NCI-H69 (cell line): Measurements from ENCODE around the gene ARL17B.
"Not testable (repeated sequence)": the region's sequence is repeated elsewhere in the genome, so short reads cannot be mapped to it uniquely, and the experiment has no call there.

Source experiments
- DNase-seq: peaks from one replicate; lab custom pipeline; 2025; lab: John Stamatoyannopoulos, UW

ARL17B gene

DNA sequence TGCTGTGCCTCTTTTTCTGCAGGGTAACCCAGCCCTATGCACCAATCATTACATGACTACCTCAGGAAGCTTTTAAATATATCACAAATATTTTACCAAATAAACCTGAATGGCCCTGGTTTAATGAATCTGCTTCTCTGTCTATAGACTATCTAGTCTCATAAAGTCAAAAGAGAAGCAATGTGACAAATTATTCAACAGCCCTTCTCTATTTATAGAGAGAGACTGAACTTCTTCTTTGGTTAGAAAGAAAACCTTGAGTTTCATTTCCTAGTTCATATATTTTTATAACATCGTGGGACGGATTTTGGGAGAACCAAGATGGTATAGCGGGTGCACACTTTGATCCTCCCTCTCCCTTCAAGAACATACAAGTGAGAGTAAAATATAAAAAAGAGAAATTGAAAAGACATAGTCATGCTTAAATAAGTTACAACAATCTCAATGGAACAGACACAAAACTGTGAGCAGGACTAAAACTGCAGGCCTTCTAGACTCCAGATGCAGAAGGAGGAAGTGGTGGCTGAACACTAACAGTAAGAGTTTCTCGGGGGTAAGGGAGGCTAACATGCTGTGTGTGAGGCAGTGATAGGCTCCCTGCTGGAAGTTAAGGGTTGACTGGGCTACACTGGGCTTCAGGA, 70.5 kb downstream of the ARL17B start:
- not testable (repeated sequence) for DNase-seq

DNA sequence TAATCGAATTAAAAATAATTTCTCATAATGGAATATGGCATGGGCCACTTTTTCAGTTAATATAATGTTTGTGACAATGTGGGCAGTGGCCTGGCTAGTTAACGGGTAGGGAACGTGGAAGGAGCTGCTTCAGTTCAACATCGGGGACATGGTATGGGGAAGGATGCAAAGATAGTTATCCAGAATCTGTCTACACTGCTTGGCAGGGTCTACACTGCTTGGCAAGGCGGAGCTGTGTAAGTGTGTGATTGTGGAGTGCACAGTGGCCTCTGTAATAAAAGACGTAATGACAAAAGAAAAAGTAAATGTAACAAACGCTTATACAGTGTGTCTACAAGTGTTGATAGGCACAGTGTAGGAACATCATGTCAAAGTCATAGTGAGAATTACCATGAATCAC, 74.0 kb downstream of the ARL17B start:
- not testable (repeated sequence) for DNase-seq

DNA sequence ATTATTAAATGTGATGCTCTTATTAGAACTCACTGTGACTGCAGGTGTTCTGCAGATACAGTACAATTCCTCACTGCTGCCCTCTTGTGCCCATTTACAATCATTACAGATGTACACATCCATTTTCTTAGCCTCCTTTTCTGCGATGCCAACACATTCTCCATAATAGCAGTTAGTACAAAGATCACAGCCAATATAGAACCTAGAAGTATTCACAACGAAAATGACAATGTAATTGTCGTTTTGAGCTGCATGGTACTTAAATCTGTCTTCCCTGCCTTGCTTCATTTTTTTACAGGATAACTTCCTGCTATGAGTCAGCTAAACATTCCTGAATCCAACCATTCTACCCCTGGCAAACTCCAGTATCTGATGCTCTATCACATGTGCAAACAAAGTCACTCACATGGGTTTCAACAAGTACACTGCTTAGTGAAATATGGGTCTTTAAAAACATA, 74.8 kb downstream of the ARL17B start:
- peak; percentile 90 for DNase-seq

DNA sequence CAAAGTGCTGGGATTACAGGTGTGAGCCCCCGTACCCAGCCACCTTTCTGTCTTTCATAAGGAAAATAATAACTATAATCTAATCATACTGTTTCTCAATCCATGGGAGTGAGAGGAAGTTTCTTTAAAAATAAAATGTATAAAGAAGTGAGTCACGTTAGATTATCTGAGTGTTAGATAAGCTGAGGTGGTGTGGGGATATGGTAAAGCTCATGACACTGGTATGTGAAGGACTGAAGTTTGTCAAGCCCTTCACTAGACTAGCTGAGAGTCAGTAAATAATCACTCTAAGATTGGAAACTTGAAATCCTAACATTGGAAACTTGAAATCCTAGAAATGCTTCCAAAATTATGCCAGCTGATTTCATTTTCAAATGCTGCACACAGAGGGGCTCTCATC, 76.1 kb downstream of the ARL17B start:
- not testable (repeated sequence) for DNase-seq

DNA sequence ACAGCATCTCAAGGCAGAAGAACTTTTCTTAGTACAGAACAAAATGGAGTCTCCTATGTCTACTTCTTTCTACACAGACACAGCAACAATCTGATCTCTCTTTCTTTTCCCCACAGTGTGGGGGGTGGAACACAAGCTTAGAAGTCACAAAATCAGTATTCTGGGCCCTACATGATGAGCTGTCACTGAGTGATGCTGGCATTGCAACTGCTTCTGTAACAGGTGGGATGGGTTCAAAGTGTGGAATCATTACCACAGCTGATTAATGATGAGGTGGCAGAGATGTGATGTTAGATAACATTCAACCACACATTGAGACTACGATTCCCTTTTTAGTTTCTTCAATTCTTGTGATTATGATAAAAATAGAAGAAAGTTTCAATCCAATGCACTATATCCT, 77.1 kb downstream of the ARL17B start:
- DNase-seq, result not testable (repeated sequence)

DNA sequence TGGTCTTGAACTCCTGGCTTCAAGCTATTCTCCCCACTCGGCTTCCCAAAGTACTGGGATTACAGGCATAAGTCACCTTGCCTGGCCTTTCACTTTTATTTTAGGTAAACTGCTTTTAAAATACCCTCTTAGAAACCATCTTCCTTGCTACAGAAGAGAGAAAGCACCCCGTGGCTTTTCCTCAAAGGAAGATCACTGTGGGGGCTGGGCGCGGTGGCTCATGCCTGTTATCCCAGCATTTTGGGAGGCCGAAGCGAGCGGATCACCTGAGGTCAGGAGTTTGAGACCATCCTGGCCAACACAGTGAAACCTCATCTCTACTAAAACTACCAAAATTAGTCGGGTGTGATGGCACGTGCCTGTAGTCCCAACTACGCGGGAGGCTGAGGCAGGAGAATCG, 78.9 kb downstream of the ARL17B start:
- DNase-seq, result not testable (repeated sequence)

DNA sequence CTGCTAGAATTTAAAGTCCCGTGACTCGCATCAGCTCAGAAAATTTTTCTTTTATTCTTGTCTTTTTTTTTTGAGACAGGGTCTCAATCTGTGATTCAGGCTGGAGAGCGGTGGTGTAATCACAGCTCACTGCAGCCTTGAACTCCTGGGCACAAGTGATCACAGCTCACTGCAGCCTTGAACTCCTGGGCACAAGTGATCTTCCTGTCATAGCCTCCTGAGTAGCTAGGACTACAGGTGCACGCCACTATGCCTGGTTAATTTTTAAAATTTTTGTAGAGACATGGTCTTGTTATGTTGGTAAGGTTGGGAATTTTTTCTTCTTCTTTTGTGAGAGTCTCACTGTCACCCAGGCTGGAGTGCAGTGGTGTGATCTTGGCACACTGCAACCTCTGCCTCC, 80.2 kb downstream of the ARL17B start:
- DNase-seq, result not testable (repeated sequence)

DNA sequence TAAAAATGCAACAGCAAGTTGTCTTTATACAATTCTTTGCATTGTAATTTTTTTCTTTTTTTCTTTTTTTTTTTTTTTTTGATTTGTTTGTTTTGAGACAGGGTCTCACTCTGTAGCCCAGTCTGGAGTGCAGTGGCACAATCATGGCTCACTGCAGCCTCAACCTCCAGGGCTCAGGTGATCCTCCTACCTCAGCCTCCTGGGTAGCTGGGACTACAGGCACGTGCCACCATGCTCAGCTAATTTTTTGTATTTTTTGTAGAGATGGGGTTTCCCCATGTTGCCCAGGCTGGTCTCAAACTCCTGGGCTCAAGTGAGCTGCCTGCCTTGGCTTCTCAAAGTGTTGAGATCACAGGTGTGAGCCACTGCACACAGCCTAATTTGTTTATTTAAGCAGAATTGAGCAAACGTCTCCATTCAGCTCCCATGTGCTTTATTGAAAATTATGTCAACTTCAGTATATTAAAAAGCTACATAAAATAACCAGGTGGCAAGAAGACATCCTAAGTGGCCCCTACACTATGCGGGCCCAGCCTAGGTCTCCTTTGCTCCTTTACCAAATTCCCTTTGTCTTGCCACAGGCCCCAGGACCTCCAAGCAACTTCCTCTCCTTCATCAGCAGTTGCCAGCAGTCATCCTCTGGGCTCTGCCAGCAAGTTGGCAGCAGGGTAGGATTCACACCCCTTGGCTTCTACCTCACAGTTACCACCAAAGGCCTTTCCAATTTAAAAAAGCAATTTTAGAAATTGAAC, 84.7 kb downstream of the ARL17B start:
- DNase-seq, result peak; percentile 97

DNA sequence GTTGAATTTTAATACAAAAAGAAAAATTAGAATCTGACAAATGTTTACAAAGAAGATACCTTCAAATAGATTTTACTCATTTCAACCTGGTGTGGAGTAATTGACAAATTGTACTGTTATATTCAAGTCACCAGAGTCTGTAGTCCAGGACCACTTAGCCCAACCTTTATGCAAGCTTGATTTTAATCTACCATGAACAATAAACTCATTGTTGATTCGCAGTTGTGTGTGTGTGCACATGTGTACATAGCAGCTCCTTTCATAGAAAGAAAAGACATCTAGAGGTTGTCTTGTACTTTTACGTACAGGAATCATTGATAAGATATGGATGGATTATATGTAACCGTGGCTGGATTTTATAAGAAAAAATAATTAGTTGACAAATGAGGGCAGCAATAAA, 87.3 kb downstream of the ARL17B start:
- peak; percentile 40 for DNase-seq

DNA sequence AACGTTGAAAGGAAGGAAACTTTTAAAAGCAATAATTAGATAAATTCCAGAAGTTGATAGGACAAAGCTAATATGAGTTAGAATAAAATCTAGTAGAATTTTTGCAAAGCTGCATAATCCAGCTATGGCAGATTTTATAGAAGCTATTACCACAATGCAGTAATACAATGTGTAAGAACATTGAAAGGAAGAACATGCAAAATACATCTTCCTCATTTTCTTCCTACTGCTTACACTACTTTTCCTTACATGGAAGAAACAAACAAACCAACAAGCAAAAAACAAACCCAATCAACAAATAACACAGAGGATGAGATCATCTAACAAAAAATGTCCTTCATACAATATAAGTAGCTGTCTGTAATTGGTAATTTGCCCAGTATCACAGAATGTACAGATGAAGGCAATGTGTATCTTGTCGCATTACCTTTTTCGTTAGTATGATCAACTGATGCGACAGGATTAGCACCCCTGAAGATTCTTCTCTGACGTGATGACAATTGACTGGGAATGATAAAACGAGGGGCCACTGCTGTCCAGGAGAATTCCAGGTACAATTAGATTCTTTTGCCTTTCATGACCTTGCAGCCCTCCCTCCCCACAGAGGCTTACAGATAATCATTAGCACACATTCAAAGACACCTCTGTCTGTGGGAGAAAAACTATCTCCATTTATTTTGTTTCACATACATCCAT, 87.9 kb downstream of the ARL17B start:
- no peak for DNase-seq

DNA sequence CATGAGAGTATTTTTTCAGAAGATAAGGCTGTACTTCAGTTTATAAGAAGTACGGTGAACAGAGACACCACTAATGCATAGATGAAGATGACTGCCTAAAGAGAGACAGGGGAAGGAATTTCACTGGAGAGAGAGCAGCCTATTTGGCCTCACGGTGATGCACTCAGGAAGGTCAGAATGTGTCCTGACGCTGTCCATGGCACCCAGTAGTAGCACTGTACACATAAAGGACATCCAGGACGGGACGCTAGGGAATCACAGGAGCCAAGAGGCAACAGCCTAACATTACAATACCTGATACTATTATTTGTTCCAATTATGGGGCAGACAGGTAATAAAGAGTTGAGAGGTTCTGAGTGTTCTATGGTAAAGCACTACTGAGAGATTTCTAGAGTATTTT, 91.5 kb downstream of the ARL17B start:
- peak; percentile 66 for DNase-seq

DNA sequence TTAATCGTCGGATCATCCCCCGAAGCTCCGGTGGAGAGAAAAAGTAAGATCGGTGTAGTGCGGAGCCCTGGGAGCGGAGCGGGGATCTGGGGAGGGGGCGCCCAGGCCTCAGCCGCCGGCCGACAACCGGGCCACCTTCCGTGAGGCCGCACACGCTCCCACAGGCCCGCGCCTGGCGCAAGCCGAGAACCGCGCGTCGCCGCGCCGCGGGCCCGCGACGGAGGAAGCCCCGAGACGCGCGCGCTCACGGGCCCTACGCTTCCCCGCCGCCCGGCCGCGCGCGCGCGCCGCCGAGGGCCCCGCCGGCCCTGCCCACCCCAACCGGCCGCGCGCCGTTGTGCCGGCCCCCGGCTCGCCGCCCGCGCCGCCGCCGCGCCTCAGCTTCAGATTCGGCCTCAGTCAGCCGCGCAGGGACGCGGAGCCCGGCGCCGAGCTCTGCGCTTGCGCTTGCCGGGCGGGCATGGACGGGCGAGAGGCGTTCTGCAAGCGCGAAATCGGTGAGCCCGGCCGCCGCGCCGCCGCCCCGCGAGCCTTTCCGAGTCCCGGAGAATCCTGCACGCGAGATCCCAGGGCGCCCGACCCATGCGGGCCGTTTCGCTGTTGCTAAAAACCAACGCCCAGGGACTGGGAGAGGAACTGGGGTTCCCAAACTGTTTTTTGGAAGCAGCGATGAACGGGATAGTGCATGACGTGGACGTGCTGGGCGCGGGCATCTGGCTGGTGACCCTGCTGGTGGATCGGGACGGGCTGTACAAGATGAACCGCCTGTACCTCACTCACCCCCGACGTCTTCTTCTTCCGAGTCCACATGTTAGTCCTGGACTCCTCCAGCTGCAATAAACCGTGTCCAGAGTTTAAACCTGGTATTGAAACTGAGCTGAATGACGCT, 94.7 kb downstream of the ARL17B start:
- peak; percentile 98 for DNase-seq

DNA sequence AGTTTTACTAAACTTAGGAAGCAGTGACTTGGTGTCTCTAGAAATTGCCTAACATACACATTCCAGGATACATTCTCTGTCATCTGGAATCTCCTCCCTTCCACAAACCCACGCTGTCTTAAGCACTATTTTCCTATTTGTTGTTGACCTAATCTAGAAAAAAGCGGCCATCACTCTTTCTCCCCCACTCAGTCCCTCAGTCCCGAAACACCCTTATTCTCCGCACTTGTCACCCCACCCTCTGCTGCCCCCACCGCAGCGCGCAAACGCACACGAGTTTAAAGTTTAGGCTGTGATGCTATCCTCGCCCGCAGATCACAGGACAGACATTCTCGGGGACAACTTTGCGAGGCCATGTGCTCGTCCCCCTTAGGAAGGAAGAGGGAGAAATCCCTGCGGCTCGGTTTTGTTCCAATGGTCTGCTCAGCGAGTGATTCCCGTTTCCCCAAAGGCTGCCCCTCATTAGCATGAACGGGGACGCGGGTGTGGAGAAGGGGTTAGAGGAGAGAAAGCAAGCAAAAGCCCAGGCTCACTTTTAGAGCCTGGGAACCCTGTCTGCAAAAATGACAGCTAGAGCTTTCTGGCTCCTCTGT, 95.4 kb downstream of the ARL17B start:
- not testable (repeated sequence) for DNase-seq

DNA sequence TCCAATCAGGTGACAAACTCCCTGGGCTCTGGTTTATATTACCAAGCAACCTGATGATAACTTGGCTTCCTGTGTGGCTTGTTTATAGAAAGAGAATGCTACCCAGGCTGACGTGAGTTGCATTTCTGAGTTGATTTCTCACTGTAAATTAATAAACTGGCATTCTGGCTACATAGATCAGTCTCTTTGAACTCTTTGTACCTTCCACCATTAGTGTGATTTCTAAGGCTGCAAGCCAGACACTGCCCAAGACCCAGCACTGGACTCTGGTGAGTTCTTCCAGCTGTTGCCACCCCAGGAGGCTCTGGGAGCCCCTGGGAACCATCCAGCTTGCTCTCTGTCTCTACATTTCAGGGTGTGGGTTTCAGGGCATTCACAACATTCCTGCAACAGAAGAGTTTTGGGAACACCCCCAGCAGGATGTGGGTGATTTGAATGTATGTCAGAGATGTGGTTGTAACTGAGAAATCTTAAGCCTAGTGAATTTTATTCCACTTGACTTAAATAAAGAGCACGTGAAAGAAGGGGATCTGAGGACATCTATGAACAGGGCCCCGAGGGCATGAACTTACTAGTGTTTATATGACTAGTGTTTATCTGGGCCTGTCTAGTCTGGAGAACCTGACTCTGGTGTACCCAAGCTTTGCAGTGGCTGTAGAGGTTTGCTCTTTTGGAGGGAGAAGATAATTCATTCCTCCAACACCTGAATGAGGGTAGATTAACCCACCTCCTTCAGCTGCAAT, 96.9 kb downstream of the ARL17B start:
- peak; percentile 47 for DNase-seq

DNA sequence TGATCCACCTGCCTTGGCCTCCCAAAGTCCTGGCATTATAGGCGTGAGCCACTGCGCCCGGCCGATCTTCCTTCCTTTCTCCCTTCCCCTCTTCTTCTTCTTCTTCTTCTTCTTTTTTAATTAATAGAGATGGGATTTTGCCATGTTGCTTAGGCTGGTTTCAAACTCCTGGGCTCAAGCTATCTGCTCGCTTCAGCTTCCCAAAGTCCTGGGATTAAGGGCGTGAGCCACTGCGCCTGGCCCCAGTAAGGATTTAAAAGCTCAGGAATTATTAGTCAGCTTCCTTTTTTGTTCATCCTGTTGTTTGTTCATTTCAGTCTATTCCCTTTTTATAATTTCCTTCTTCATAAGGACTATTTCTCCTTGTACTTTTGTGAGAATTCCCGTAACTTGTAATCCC, 99.3 kb downstream of the ARL17B start:
- no peak for DNase-seq

DNA sequence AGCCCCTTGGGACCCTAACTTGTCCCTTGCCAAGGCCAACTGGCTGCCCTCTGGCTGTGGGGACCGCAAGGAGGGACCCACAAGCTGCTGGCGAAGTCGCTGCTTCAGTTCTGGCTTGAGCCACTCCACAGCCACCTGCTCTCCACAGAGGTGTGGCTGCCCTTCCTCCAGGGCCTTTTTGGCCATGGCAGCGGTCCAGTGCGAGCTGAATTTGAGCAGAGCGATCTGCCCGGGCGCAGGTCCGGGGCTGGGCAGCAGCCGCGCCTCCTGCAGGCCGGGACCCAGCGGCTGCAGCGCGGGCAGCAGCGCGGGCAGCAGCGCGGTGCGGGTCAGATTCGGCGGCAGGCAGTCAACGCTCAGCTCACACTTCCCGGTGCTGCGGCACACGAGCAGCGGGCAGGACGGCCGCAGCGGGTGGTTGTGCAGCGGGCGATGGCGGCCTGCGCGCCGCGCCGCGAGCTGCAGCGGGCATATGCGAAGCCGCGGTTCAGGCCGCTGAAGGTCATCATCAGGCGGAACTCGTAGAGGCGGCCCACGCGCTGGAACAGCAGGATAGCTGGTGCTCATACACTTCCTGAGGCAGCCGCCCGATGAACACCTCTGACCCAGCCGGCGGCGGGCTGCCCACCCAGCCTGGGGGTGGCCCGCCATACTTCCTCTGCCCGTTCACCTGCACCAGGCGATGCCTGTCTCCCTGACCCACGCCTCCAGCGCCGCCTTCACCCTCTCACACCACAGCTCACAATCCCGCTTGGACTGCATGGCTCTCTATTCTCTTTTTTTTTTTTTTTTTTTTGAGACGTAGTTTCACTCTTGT, 101.5 kb downstream of the ARL17B start:
- DNase-seq, result peak; percentile 70

DNA sequence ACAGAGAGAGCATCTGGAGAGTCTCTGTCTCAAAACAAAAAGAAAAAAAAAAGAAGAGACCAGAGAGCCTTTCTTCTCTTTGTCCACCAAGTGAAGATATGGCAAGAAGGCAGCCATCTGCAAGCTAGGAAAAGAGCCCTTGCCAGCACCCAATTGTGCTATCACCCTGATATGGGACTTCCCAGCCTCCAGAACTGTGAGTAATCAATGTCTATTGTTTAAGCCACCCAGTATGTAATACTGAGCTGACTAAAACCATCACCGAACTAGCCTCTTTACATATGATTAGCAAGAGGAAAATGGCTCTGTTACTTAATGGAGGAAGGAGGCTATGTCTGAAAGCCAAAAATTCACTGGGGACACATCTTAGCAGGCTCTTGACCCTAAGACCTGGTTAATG, 105.2 kb downstream of the ARL17B start:
- not testable (repeated sequence) for DNase-seq

DNA sequence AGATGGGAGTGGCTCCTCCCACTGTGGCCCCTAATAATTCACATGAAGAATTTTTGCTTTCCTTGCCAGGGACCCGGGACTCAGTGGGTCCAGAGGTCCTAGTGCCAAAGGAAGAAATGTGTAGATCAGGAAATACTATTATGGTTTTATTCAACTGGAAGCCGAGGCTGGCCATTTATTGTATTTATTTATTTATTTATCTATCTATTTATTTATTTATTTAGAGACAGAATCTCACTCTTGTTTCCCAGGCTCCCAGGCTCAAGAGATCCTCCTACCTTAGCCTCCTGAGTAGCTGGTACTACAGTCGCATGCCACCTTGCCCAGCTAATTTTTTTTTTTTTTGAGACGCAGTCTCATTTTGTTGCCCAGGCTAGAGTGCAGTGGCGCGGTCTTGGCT, 107.4 kb downstream of the ARL17B start:
- not testable (repeated sequence) for DNase-seq

DNA sequence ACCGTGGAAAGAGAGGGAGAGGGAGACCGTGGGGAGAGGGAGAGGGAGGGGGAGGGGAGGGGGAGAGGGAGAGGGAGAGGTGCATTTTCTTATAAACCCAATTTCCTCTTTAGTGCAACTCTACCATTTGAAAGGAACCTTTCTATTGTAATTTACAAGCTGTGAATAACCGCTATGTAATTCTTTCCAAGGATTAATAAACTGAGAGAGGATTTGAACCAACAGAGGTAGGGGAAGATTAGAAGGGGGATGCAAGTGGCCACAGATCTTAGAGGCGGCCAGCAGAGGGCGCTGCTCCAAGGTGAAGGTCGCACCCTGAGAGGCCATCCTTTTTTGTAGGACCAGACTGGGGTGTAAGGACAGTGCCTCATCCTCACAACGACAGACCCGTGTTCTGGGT, 107.8 kb downstream of the ARL17B start:
- DNase-seq, result peak; percentile 79

DNA sequence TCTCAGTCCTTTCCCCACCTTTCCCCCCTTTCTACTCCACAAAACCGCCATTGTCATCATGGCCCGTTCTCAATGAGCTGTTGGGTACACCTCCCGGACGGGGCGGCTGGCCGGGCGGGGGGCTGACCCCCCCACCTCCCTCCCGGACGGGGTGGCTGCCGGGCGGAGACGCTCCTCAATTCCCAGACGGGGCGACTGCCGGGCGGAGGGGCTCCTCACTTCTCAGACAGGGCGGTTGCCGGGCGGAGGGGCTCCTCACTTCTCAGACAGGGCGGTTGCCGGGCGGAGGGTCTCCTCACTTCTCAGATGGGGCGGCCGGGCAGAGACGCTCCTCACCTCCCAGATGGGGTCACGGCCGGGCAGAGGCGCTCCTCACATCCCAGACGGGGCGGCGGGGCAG, 108.8 kb downstream of the ARL17B start:
- DNase-seq, result not testable (repeated sequence)
